ENCODE results near the gene EXOSC3.
"Not testable (repeated sequence)": the region's sequence is repeated elsewhere in the genome, so short reads cannot be mapped to it uniquely, and the experiment has no call there.

The EXOSC3 gene

DNA sequence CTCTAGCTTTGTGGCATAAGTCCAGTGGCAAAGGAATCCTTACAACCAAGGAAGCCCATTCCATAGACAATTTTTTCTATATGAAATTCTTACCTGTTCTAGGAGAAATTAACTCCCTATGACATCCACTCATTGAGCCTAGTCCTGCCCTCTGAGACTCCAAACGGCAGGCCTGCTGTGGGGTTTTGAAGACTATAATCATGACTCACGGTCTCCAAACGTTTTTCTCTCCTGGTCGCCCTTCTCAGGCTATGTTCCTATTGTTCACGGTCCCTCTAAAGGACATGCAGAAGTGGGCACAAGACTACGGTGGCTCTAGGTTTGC is 611 bp downstream of the EXOSC3 start:
- H3K4me3 ChIP-seq (ENCODE audit: low read depth, low read length), result peak overlapping the region; percentile 91
- DNase-seq (ENCODE audit: low read depth), result no peak

DNA sequence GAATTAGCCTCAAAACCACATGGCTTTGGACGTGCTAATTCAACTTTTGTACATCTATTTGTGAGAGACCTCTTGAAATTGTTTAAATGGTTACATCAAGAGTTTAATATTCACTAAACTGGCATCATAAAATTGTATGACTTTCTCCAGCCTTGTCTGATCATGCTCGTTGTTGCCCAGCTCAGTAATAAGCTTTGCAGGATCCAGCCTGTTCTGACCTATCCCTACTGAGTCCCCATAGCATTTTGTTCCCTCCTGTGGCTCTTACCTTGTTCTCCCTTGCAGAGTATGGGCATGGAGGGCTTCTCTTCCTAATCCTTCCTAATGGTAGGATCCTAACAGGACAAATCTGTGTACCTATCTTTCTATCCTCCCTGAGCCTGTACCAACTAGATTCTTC is 6.3 kb downstream of the EXOSC3 start:
- no peak overlapping the region for H3K4me3 ChIP-seq (ENCODE audit: low read depth, low read length)
- DNase-seq (ENCODE audit: low read depth), result no peak

GRCh38 chr9:37776328-37776727 is 8.5 kb downstream of the EXOSC3 start:
- no peak for DNase-seq (ENCODE audit: low read depth)
- no peak overlapping the region for H3K4me3 ChIP-seq (ENCODE audit: low read depth, low read length)

GRCh38 chr9:37775216-37775919 is 9.5 kb downstream of the EXOSC3 start:
- no peak overlapping the region for H3K4me3 ChIP-seq (ENCODE audit: low read depth, low read length)
- DNase-seq (ENCODE audit: low read depth), result no peak

DNA sequence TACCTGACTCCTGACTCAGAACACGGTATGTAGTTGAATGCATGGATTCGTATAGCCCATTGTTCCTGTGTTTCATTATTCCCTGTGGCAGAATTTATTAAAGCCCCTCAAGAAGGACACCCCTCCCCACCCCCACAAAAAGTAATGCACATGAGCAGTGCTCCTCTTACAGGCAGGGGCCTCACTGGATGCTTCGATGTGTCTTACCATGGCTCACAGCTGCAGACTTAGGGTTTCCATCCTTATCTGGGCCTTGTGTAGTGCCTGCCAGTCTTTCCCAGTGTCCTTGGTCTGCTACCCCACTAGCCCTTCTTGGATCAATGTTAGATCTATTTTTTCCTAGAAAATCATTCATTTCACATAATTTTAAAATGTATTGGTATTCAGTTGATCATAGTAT is 14.9 kb downstream of the EXOSC3 start:
- no peak overlapping the region for H3K4me3 ChIP-seq (ENCODE audit: low read depth, low read length)
- DNase-seq (ENCODE audit: low read depth), result no peak

- DNase-seq (ENCODE audit: low read depth), result no peak
- H3K4me3 ChIP-seq (ENCODE audit: low read depth, low read length), result no peak overlapping the region
These were observed 15.6 kb downstream of the EXOSC3 start for GRCh38 chr9:37769306-37769705.

DNA sequence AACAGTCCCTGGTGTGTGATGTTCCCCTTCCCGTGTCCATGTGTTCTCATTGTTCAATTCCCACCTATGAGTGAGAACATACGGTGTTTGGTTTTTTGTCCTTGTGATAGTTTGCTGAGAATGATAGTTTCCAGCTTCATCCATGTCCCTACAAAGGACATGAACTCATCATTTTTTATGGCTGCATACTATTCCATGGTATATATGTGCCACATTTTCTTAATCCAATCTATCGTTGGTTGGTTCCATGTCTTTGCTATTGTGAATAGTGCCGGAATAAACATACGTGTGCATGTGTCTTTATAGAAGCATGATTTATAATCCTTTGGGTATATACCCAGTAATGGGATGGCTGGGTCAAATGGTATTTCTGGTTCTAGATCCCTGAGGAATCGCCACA is 19.6 kb downstream of the EXOSC3 start:
- DNase-seq (ENCODE audit: low read depth); H3K4me3 ChIP-seq (ENCODE audit: low read depth, low read length): not testable (repeated sequence)

DNA sequence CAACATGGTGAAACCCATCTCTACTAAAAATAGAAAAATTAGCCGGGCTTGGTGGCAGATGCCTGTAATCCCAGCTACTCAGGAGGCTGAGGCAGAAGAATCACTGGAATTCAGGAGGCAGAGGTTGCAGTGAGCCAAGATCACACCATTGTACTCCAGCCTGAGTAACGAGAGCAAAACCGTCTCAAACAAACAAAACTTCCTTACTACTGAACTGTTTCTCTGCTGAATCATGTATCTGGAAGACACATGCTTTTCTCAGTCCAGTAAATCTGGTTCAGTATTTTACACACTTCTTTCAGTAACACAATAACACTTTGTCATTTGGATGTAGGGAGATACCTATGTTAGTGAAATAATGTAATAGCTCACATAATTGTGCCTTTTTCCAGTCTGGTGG is 23.4 kb downstream of the EXOSC3 start:
- no peak overlapping the region for H3K4me3 ChIP-seq (ENCODE audit: low read depth, low read length)
- DNase-seq (ENCODE audit: low read depth), result peak; percentile 28

GRCh38 chr9:37760416-37761161 is 24.3 kb downstream of the EXOSC3 start:
- H3K4me3 ChIP-seq (ENCODE audit: low read depth, low read length), result no peak overlapping the region
- DNase-seq (ENCODE audit: low read depth), result peak; percentile 51

- H3K4me3 ChIP-seq (ENCODE audit: low read depth, low read length), result no peak overlapping the region
These were observed 26.1 kb downstream of the EXOSC3 start for GRCh38 chr9:37758747-37759146.

DNA sequence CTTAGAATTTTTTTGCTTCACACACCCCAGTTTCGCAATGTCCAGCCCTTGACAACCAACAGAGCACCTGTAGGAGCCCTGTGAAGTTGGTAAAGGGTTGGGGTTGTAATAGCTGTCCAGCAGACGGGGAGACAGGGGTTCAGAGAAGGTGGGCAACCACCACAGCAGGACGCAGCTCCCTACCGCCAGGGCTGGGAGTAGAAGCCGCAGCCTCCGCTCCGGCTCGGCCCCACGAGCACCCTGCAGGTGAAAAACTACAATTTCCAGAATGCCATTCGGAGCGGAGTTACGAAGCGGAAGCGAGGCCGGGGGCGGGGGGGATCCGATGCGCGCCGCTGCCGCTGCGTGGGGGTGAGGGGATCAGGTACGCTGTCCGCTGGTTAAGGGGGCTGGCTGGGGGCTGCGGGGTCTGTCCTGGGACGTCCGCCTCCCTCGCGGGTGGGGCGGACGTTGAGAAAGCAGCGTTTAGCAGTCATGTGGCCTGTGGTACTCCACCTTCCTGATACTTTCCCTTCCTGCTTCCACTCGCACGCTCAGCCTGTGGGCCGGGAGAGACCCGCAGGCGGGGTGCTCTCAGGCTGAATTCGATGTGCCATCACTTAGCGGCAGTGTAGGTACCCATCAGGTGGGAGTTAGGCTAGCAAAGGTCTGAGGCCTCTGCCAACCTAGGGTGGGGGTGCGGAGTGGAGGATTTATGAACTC is 31.2 kb downstream of the EXOSC3 start, which contains the start of gene TRMT10B:
TSS of gene TRMT10B (plus strand) at position 317 of the 702 bp plus-strand sequence. CDS start 8,127 bp downstream, outside the sequence.
- peak within 1 kb of the TSS; percentile 82 for H3K4me3 ChIP-seq (ENCODE audit: low read depth, low read length)
- peak; percentile 25 for DNase-seq (ENCODE audit: low read depth)

More at GRCh38 chr9:37758747-37759146, 26.1 kb downstream of the EXOSC3 start:
- no peak for DNase-seq (ENCODE audit: low read depth)

GRCh38 chr9:37752642-37753488 is 32.0 kb downstream of the EXOSC3 start:
- DNase-seq (ENCODE audit: low read depth), result no peak
- peak overlapping the region; percentile 82 for H3K4me3 ChIP-seq (ENCODE audit: low read depth, low read length)

DNA sequence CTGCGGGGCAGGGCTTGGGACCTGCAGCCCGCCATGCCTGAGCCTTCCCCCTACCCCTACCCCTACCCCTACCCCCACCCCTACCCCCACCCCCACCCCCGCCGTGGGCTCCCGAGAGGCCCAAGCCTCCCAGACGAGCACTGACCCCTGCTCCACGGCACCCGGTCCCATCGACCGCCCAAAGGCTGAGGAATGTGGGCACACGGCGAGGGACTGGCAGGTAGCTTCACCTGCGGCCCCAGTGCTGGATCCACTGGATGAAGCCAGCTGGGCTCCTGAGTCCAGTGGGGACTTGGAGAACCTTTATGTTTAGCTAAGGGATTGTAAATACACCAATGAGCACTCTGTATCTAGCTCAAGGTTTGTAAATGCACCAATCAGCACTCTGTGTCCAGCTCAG is 32.8 kb downstream of the EXOSC3 start:
- not testable (repeated sequence) for DNase-seq (ENCODE audit: low read depth); H3K4me3 ChIP-seq (ENCODE audit: low read depth, low read length)

DNA sequence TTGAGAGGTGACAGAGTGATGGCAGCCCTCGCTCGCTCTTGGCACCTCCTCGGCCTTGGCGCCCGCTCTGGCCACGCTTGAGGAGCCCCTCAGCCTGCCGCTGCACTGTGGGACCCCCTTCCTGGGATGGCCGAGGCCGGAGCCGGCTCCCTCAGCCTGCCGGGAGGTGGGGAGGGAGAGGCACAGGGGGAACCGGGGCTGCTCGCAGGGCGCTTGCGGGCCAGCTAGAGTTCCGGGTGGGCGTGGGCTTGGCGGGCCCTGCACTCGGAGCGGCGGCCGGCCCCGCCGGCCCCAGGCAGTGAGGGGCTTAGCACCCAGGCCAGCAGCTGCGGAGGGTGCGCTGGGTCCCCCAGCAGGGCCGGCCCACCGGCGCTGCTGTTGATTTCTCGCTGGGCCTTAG is 33.2 kb downstream of the EXOSC3 start:
- not testable (repeated sequence) for DNase-seq (ENCODE audit: low read depth)

DNA sequence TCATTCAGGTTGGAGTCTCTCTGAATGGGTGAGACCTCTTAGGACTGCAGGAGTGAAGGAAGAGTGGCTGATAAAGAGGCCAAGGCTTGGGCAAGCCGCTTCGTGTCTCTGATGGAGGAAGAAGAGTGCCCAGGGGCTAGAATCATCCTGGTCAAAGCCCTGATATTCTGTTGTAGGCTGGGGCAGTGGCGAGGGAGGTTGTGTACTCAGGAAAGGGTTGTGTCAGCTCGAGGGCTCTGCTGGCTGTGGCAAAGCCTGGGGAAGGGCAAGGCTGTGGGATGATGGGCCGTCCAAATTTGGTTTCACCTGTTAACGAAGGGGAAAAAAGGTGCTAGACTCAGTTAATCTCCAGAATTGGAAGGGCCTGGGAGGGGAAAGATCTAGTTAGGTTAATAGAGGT is 33.7 kb downstream of the EXOSC3 start:
- no peak overlapping the region for H3K4me3 ChIP-seq (ENCODE audit: low read depth, low read length)
- DNase-seq (ENCODE audit: low read depth), result no peak

More for the DNA sequence above, 33.2 kb downstream of the EXOSC3 start:
- not testable (repeated sequence) for H3K4me3 ChIP-seq (ENCODE audit: low read depth, low read length)

- no peak overlapping the region for H3K4me3 ChIP-seq (ENCODE audit: low read depth, low read length)
- DNase-seq (ENCODE audit: low read depth), result no peak
These were observed 35.7 kb downstream of the EXOSC3 start for GRCh38 chr9:37749129-37749528.

- no peak overlapping the region for H3K4me3 ChIP-seq (ENCODE audit: low read depth, low read length)
- no peak for DNase-seq (ENCODE audit: low read depth)
These were observed 37.6 kb downstream of the EXOSC3 start for GRCh38 chr9:37747271-37747753.

- DNase-seq (ENCODE audit: low read depth), result no peak
- H3K4me3 ChIP-seq (ENCODE audit: low read depth, low read length), result no peak overlapping the region
These were observed 38.2 kb downstream of the EXOSC3 start for GRCh38 chr9:37746448-37747270.

Data from skeletal muscle cell (primary cell).